Psoas muscle (tissue), 8 donors: ENCODE data around the gene CACTIN. TPM values are rescaled to one million over a fixed set of nuclear protein-coding genes. Genes with fewer than 3 reads are reported as not detected.

Experiments used
- ATAC-seq, 4 donors: fragments of 200-7000 bp; cut with Tn5 transposase; one replicate each; pipeline ENCODE4 v1.9.1; 2020; ENCODE audit warnings: moderate library complexity in 3 of 4, mild to moderate bottlenecking in 2 of 4
- DNase-seq, 2 donors: peaks; one replicate each; pipeline ENCODE4 v3.0.0-alpha.2; 2020
- H3K27ac ChIP-seq: fragments of 200-600 bp; one replicate; pipeline ENCODE4 v1.8.0; 2022
- H3K27me3 ChIP-seq, 3 donors: fragments of 200-600 bp in 1 of 3; one replicate each; pipeline versions ENCODE4 v1.6.1 to v1.8.0; 2013 to 2022; ENCODE audit warnings: low read length in 2 of 3, mild to moderate bottlenecking in 2 of 3, moderate library complexity in 1 of 3; ENCODE audit not compliant: insufficient read depth in 3 of 3
- H3K36me3 ChIP-seq, 2 donors: fragments of 200-600 bp in 1 of 2; one replicate each; pipeline versions ENCODE4 v1.6.1 to v1.8.0; 2013 to 2022; ENCODE audit warnings: low read depth in 1 of 2, mild to moderate bottlenecking in 1 of 2, moderate library complexity in 1 of 2; ENCODE audit not compliant: insufficient read depth in 1 of 2
- H3K4me1 ChIP-seq: fragments of 200-600 bp; one replicate; pipeline ENCODE4 v1.8.0; 2022
- H3K4me3 ChIP-seq: fragments of 200-600 bp; one replicate; pipeline ENCODE4 v1.8.0; 2022; ENCODE audit warnings: mild to moderate bottlenecking
- H3K9me3 ChIP-seq: fragments of 200-600 bp; one replicate; pipeline ENCODE4 v1.8.0; 2022
- CTCF ChIP-seq: fragments of 200-600 bp; IDR thresholded peaks from one replicate; pipeline ENCODE4 v1.8.0; 2022; ENCODE audit warnings: antibody characterized with exemption
- WGBS, 3 donors: extraction: QIAGEN DNeasy Blood & Tissue Kit; methylation state at CpG; one replicate each; pipeline versions ENCODE4 v1.1.6 to v1.1.7; 2013; 5-methylcytosine and 5-hydroxymethylcytosine counted together
- intact Hi-C, 2 donors: fragments of 100-400 bp; cut with DNase I; formaldehyde crosslinking; loops; one replicate each; pipeline versions ENCODE4 v1.11.0 to v1.14.2; 2022
- polyA plus RNA-seq, 3 donors: library from polyadenylated mRNA; stranded (reverse); fragments of 200-250 nt; gene quantifications; one replicate each; pipeline ENCODE4 v1.2.3, GENCODE V29; 2013
- total RNA-seq, 4 donors: library from RNA; stranded (reverse); fragmentation: NEBNext Ultra II Directional in 2 of 4; extraction: Animal tissue kit (Norgen Biotek cat#: 25700) in 2 of 4; gene quantifications; one replicate each; pipeline versions ENCODE4 v1.2.1 to v1.2.4, GENCODE V29; 2021 to 2023
- donor health status: healthy with polysubstance abuse.
- donor health status: DM: no; HTN: no; CAD: no; lungs with moderate emphysema.
- donor health status: Bipolar disorder and iron deficiency.
- donor health status: healthy.
- donor health status: DM: yes; HTN: yes; CAD: no.
- donor health status: DM: no; HTN: no; CAD: no.
- donor health status: DM: no; HTN: no; CAD: no.
- donor health status: DM: yes; HTN: yes; CAD: no.

Gene CACTIN
- total and polyA plus RNA-seq, 7 donors, result 11.8 to 21.4 (median 16.3) TPM

GRCh38 chr19:3565139-3565538, 61.5 kb downstream of the CACTIN start:
- ATAC-seq (no peak), DNase-seq (no peak)
- intact Hi-C loops, result no loop called here
- Histone ChIP-seq H3K9me3 (no peaks in the 10 kb centered on the region), H3K36me3 (no peaks in the 10 kb centered on the region), H3K4me3 (no peak overlapping the region), H3K4me1 (no peaks in the 10 kb centered on the region), H3K27ac (no peak overlapping the region), H3K27me3 (peaks cover 0 to 2% (median 0%) of the 10 kb centered on the region in 3 donors)
- TF ChIP-seq CTCF, result no peak
- 61 to 68% (median 62%) methylated on average over 19 of the region's 19 CpGs for WGBS, 3 donors

GRCh38 chr19:3563709-3564524, 62.7 kb downstream of the CACTIN start:
- no peak for DNase-seq
- Histone ChIP-seq H3K27me3 (peaks cover 0 to 2% (median 0%) of the 10 kb centered on the region in 3 donors), H3K9me3 (no peaks in the 10 kb centered on the region), H3K27ac (no peak overlapping the region), H3K4me1 (no peaks in the 10 kb centered on the region), H3K4me3 (no peak overlapping the region), H3K36me3 (no peaks in the 10 kb centered on the region)
- WGBS, 3 donors, result 67 to 78% (median 71%) methylated on average over 14 to 17 of the region's 17 CpGs
- intact Hi-C loops, result no loop called here
- ATAC-seq, result no peak
- TF ChIP-seq CTCF, result no peak

Other genes starting within 250 kb of the CACTIN start
- gene SMIM24, start 146.3 kb downstream of the CACTIN start, total RNA-seq, result not detected
- gene SMIM24, start 146.3 kb downstream of the CACTIN start, polyA plus RNA-seq, result under 1 TPM; 0.10 to 0.53 (median 0.49) TPM
- gene SMIM44, start 143.3 kb downstream of the CACTIN start, total RNA-seq, result not detected
- gene SMIM44, start 143.3 kb downstream of the CACTIN start, polyA plus RNA-seq, result not detected
- gene DOHH, start 126.1 kb downstream of the CACTIN start, total RNA-seq, result 10 to 100 TPM; 11.5 to 21.8 (median 17.1) TPM
- 10 to 100 TPM; 22.3 to 54.3 (median 45.3) TPM for gene DOHH, start 126.1 kb downstream of the CACTIN start, polyA plus RNA-seq
- gene FZR1, start 120.5 kb downstream of the CACTIN start, total RNA-seq, result 10 to 100 TPM; 24.3 to 25.8 (median 25.1) TPM
- 10 to 100 TPM; 12.8 to 20.3 (median 13.7) TPM for gene FZR1, start 120.5 kb downstream of the CACTIN start, polyA plus RNA-seq
- gene TEKTIP1, start 87.6 kb downstream of the CACTIN start, total RNA-seq, result 1 to 10 TPM in 1 of 4 donors, under 1 TPM in 1, not detected in 2; 0.44 to 1.0 TPM
- not detected for gene TEKTIP1, start 87.6 kb downstream of the CACTIN start, polyA plus RNA-seq
- gene MFSD12, start 69.2 kb downstream of the CACTIN start, total RNA-seq, result 10 to 100 TPM; 16.3 to 25.2 (median 21.5) TPM
- 10 to 100 TPM; 25.6 to 46.6 (median 33.8) TPM for gene MFSD12, start 69.2 kb downstream of the CACTIN start, polyA plus RNA-seq
- gene HMG20B, start 53.8 kb downstream of the CACTIN start, total RNA-seq, result 10 to 100 TPM; 14.3 to 27.2 (median 24.5) TPM
- gene HMG20B, start 53.8 kb downstream of the CACTIN start, polyA plus RNA-seq, result 10 to 100 TPM; 21.4 to 25.2 (median 24.7) TPM
- gene GIPC3, start 41.3 kb downstream of the CACTIN start, total RNA-seq, result 1 to 10 TPM in 1 of 4 donors, under 1 TPM in 3; 0.30 to 1.1 (median 0.55) TPM
- gene GIPC3, start 41.3 kb downstream of the CACTIN start, polyA plus RNA-seq, result under 1 TPM; 0.32 to 0.45 (median 0.33) TPM
- gene TBXA2R, start 19.9 kb downstream of the CACTIN start, total RNA-seq, result 1 to 10 TPM in 3 of 4 donors, under 1 TPM in 1; 0.89 to 3.0 (median 1.7) TPM
- gene TBXA2R, start 19.9 kb downstream of the CACTIN start, polyA plus RNA-seq, result 1 to 10 TPM in 2 of 3 donors, under 1 TPM in 1; 0.52 to 1.2 (median 1.1) TPM
- 10 to 100 TPM; 13.5 to 22.4 (median 17.9) TPM for gene PIP5K1C, start 73.7 kb upstream of the CACTIN start, total RNA-seq
- gene PIP5K1C, start 73.7 kb upstream of the CACTIN start, polyA plus RNA-seq, result 10 to 100 TPM in 1 of 3 donors, 1 to 10 TPM in 2; 8.7 to 20.7 (median 9.9) TPM
- 1 to 10 TPM in 1 of 4 donors, under 1 TPM in 2, not detected in 1; 0.49 to 2.7 (median 0.99) TPM for gene TJP3, start 81.6 kb upstream of the CACTIN start, total RNA-seq
- gene TJP3, start 81.6 kb upstream of the CACTIN start, polyA plus RNA-seq, result under 1 TPM; 0.21 to 0.46 (median 0.32) TPM
- 10 to 100 TPM; 17.7 to 23.6 (median 18.4) TPM for gene APBA3, start 134.9 kb upstream of the CACTIN start, total RNA-seq
- 10 to 100 TPM; 19.4 to 30.1 (median 23.6) TPM for gene APBA3, start 134.9 kb upstream of the CACTIN start, polyA plus RNA-seq
- gene MRPL54, start 135.9 kb upstream of the CACTIN start, total RNA-seq, result 10 to 100 TPM; 35.2 to 68.8 (median 49.7) TPM
- gene MRPL54, start 135.9 kb upstream of the CACTIN start, polyA plus RNA-seq, result 10 to 100 TPM; 40.9 to 81.3 (median 77.7) TPM
- gene RAX2, start 145.4 kb upstream of the CACTIN start, total RNA-seq, result not detected
- not detected for gene RAX2, start 145.4 kb upstream of the CACTIN start, polyA plus RNA-seq
- under 1 TPM; 0.32 to 0.68 (median 0.51) TPM for gene MATK, start 159.6 kb upstream of the CACTIN start, total RNA-seq
- under 1 TPM; 0.16 to 0.24 (median 0.17) TPM for gene MATK, start 159.6 kb upstream of the CACTIN start, polyA plus RNA-seq
- not detected for gene ZFR2, start 242.2 kb upstream of the CACTIN start, total RNA-seq
- not detected for gene ZFR2, start 242.2 kb upstream of the CACTIN start, polyA plus RNA-seq